Erythroblast (primary cell): Measurements from ENCODE around the gene ELFN2.

Source experiments
- DNase-seq, 2 experiments: peaks; one replicate each; lab custom pipeline; 2025; lab: John Stamatoyannopoulos, UW
- GATA1 ChIP-seq: IDR thresholded peaks from 2 replicates; pipeline ENCODE4 v1.6.1; 2011; ENCODE audit warnings: low read depth, mild to moderate bottlenecking, control low read depth, low read length, moderate library complexity
- POLR2A ChIP-seq: IDR thresholded peaks from 2 replicates; pipeline ENCODE4 v1.6.1; 2011; ENCODE audit warnings: mild to moderate bottlenecking, low read length

The ELFN2 gene

DNA sequence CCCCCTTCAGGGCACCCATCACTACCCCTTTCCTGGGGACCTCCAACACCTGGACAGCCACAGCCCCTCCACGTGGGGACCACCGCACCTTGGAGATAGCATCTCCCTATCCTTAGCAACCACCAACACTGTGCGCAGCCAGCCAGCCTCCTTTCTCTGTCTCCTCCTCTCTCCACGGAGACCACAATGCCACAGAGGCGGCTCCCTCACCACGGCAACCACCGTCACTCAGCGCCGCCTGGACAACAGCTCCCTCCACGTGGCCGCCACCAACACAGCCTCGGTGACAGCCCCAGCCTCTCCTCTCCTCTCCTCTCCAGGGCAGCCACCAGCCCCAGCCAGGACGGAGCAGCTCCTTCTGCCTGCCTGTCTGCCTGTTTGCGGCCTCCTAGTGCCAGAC is 10.5 kb downstream of the ELFN2 start:
- TF ChIP-seq POLR2A (no peak), GATA1 (no peak)
- no peak for DNase-seq

DNA sequence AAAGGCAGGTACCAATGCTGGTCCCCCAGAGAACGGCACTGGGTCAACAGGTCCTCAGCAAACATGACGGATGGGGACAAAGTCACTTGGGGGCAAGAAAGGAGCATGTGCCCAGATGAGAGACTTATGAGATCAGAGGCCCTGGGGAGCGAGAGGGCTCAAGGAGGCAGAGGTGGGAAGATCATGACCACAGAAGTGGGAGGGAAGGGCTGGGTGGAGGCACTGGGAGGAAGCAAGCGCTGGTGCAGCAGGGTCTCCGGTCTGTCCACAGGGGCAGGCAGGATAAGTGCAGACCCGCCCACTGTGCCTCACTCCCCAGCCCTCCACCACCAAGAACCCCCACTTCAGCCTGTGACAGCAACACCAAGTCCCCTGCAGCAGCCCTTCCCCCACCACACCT is 10.9 kb downstream of the ELFN2 start:
- DNase-seq = no peak
- TF ChIP-seq POLR2A = no peak
- TF ChIP-seq GATA1 = no peak

DNA sequence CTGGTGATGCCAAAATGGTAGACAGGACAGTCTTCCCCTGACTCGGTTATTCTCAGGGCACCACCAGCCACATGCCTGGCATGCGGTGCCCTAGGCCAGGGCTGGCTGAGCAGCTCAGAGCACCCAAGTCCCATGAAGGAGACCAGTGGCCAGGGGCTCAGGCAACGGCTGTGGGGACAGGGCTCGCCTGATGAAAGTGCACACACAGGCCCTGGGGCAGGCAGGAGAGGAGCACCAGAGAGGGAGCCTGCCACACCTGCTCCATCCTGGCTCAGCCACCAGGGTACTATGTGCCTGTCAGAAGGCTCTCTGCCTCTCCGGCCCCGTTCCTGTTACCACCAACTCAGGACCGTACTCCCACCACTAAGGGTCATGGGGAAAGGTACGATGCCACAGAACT is 12.1 kb downstream of the ELFN2 start:
- TF ChIP-seq GATA1 (no peak), POLR2A (no peak)
- DNase-seq = no peak

DNA sequence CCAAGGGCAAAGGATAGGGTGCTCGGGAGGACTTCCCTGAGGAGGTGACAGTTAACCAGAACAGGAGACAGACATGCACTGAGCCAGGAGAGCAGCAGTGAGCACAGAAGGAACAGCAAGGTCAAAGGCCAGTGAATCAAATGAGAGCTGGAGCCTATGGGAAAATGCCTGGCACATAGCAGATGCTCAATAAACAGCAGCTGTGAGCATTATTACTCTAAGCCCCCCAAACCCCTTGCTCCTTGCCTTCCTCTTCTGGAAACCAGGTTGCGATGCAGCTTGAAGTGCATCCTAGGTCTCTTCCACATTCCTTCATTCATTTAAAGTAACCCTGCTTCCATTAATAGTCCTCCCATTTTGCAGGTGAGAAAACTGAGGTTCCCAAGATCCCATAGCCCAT is 13.0 kb downstream of the ELFN2 start:
- DNase-seq = no peak
- TF ChIP-seq GATA1 (no peak), POLR2A (no peak)

DNA sequence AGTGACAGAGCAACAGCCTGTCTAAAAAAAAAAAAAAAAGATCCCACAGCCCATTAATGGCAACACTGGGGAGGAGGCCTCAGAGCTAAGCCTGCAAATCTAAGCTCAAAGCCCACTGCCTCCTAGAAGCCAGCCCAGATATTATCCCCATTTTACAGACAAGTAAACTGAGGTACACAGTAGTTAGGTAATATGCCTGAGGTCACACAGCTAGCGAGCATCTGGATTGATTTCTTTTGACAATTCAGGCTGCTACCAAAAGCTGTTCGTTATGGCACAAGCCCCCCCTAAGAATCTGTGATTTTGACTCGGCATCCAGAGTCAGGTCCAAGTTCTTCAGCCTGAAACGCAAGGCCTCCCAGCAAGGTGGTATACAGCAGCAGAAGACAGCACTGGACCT is 13.7 kb downstream of the ELFN2 start:
- no peak for TF ChIP-seq POLR2A
- TF ChIP-seq GATA1 = no peak
- no peak for DNase-seq

DNA sequence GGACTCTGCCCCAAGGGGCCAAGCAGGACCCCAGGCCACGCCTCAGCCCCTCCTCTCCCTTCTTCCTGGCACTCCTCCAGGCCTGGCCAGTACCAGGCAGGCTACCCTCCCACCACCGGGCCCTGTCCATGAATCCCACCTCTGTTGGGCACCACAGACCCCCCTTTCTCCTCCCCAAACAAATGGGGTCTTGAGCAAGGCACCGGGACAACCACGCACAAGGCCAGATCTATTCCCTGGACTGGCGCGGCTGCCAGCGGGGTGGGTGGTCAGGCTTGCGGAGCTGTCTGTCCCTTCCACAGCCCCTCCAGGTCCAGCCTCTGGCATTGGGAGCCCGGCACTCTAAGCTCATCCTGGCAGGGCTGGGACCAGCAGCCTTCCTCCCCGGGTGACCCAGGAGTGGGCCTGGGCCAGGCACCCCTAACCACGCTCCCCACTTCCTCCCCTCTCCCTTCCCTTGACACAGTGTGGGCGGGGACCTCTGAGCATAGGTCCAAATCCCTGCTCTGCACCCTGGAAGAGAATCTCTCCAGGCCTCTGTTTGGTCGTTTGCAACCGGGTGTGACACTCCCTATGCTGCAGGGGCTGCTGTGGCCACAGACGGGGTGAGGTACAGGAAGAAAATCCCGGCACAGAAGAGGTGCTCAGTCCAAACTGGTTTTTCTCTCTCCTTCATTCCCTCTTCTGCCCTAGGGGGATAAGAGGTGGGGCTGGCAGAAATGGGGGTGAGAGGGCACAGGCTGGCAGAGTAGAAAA is 14.6 kb downstream of the ELFN2 start:
- DNase-seq = no peak
- no peak for TF ChIP-seq POLR2A
- no peak for TF ChIP-seq GATA1

DNA sequence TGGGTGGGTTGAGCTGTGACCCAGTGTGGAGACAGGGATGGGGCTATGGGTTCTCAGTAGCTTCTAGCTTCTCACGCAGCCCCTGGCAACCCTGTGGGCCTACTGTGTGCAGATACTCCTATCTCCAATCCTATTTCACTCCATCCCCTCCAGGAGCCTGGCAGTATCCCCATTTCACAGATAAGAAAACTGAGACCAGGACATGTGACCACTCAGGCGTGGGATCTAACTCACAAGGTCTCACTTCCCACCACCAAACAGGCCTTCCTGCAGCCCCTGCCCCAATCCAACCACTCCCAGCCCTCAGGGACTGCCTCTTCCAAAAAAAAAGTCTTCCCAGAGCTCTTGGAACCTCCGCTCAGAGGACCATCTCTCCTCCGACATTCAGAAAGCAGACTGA is 15.6 kb downstream of the ELFN2 start:
- TF ChIP-seq GATA1 (no peak), POLR2A (no peak)
- no peak for DNase-seq

DNA sequence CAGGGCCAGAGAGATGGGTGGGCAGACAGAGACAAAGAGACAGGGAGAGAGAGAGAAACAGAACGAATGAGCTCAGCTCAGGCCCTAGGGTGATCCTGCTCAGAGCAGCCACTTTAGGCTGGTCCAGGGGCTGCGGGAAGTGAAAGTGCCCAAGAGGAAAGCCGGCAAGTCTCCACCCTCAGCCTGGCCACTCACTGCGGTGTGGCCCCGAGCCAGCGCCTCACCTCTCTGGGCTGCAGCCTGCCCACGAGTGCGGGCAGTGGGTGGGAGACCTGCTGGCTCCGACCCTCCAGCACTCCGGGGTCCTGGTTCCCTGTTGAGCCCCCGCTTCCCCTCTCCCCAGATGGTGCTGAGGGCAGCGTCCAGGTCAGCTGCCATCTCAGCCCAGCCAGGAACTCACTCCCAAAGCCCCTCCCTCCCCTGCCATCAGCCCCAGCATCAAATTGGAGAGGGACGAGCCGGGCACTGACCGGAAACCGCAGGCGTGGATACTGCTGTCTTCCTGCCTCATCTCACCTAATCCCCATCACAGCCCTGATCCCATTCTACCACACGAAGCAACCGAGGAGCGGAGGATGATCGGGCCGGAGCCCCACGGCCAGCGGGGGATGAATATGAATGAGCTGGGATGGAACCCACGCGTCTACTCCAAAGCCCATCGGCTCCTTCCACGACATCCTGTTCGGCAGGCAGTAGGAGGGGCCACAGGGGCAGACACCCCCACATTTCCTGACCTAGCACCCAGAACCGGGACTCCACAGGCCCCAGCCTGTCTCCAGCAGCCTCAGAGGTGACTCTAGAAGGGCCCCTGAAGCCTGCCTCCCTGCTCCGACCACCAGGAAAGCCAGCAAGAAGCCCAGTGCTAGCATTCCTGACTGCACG is 16.9 kb downstream of the ELFN2 start:
- DNase-seq = no peak
- no peak for TF ChIP-seq POLR2A
- TF ChIP-seq GATA1 = no peak

DNA sequence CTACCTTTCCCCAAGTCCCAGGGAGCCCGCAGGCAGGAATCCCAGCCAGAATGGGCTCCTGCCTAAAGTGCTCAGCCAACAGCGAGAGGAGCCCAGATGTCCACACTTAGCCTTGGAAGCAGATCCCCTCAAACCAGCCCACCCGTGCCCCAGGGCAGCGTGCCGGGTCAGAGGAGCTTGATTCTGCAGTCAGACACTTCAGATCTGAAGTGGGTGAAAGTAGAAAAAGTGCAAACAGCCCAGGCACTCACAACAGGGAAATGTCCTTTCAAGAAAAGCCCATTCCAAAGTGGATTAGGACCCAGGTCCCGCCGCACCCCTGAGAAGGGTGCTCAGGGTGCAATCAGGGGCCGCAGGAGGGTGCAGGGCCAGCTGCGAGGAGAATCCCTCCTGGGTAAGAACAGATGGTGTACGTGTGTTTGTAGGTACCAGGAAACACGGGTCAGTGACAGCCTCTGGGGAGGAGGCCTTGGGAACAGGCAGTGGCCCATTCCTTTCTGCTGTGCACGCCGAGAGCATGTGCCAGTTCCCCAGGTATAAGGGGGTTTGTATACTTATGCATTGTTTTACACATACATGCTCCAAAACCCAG is 17.7 kb downstream of the ELFN2 start:
- TF ChIP-seq POLR2A (no peak), GATA1 (no peak)
- no peak for DNase-seq

DNA sequence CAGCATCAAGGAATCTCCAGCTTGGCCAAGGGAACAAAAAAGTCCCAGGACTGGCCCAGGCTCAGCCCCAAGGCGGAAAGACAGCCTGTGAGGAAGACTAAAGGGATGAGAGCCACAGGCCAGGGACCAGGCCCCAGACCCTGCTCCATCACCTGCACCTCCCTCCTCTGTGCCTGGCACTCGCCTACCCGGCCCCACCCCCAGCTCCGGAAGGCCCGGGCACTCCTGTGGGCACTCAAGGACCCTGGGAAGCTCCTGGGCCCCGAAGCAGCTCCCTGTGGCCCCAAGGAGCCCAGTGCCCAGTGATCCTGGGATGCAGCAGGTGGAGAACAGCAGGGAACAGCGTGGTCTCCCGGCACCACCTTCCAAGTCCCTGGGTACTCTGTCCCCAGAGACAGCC is 18.2 kb downstream of the ELFN2 start:
- TF ChIP-seq POLR2A (no peak), GATA1 (no peak)
- no peak for DNase-seq

DNA sequence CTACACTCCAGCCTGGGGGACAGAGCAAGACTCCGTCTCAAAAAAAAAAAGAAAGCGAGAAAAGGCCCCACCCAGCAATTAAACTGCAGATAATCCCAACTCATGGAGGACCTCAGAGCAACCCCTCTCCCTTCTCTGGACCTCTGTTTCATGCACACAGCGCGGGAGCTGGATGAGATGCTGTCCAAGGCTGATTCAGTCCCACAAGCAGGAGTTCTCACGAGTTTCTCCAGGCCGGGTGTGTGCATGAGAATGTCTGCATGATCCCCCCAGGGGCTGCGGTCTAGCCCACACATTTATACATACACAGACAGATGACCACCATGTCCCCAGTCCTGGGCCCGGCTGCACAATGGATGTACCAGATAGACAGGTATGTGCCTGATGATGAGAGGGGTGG is 19.4 kb downstream of the ELFN2 start:
- TF ChIP-seq POLR2A = no peak
- no peak for TF ChIP-seq GATA1
- no peak for DNase-seq

DNA sequence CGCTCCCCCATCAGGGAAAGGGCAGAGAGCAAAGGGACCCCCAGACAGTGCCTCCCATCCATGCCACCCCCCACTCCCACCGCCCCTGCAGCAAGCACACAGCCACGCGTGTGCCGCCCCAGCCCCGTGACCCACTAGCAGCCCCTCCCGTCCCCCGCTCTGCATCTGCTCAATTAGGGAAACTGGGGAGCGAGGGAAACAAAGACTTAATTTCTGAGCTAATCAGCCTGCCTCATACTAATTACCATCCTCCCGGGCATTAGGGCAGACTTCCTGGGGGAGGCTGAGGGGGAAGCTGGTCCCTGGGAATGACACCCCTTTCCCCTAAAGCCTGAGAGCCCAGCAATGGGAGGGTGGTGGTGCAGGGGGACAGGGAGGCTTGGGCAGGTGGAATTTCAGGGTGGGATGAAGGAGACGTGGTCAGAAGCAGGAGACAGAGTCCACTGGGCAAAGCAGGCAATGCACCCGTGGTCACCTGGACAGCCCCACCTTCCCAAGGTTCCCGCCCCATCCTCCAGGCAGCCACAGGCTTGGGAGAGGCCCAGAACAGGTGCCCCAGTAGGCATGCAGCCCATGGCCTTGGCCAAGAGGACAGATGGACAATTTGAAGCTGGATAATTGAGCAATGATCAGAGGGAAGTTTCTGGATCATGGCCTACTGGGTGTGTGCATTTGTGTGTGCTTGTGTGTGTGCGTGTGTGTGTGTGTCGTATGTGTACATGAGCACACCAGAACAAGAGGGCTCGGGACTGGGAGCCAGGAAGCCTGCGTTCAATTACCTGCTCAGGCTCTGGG is 20.6 kb downstream of the ELFN2 start:
- DNase-seq = no peak
- no peak for TF ChIP-seq GATA1

DNA sequence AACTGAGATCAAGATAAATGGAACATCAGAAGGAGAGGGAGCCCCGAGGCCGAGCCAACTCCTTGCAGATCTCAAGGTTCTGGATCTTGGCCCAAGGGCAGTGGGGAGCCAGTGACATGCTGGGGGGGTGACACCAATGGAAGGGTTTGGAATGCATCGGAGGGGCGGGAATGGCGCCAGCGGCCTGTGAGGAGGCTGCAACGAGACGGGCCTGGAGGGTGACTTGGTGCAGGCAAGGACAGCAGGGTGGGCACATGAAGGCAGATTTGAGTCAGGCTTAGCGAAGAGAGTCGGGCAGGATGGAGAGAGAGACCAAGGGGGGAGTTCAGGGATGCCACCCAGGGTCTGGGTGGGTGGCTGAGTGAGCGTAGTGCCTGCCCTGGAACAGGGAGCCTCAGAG is 23.2 kb downstream of the ELFN2 start:
- DNase-seq = no peak
- TF ChIP-seq POLR2A (no peak), GATA1 (no peak)
